DMS153 treated with DMSO at 0.1 percent for 48 hours (cell line): Measurements from ENCODE around the gene HSPB6.

Experiments
- DNase-seq: peaks from one replicate; lab custom pipeline; 2025; ENCODE audit not compliant: unreplicated experiment; lab: John Stamatoyannopoulos, UW

HSPB6 gene

GRCh38 chr19:35717665-35718344 lies 39.0 kb downstream of the HSPB6 start, which contains the start of gene KMT2B:
Gene KMT2B (plus strand): TSS chr19:35718003. CDS start chr19:35718019, 16 bp downstream.
- peak; percentile 90 for DNase-seq

- peak; percentile 71 for DNase-seq
Observed at GRCh38 chr19:35716801-35717664, 39.8 kb downstream of the HSPB6 start.

GRCh38 chr19:35715981-35716800 lies 40.6 kb downstream of the HSPB6 start:
- DNase-seq, result no peak

DNA sequence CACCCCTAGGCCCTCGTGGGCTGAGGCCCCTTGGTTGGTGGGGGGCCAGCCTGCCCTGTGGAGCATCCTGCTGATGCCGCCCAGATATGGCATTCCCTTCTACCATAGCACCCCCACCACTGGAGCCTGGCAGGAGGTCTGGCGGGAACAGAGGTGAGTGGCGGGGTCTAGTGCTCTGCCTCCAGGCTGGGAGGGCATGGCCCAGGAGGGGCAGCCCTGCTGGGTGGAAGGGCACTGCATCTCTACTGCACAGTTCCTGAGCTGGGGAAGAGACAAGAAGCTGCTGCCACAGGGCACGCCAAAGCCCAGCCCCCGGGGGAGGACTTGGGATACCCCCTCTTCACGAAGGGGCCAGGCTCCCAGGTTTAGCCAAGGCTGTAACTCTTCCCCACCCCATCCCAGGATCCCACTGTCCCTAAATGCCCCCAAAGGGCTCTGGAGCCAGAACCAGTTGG lies 41.4 kb downstream of the HSPB6 start:
- no peak for DNase-seq

GRCh38 chr19:35714601-35715354 lies 42.1 kb downstream of the HSPB6 start:
- DNase-seq, result no peak

GRCh38 chr19:35713904-35714495 lies 42.8 kb downstream of the HSPB6 start:
- DNase-seq, result no peak

- DNase-seq, result no peak
Observed at GRCh38 chr19:35713506-35713850, 43.4 kb downstream of the HSPB6 start.

DNA sequence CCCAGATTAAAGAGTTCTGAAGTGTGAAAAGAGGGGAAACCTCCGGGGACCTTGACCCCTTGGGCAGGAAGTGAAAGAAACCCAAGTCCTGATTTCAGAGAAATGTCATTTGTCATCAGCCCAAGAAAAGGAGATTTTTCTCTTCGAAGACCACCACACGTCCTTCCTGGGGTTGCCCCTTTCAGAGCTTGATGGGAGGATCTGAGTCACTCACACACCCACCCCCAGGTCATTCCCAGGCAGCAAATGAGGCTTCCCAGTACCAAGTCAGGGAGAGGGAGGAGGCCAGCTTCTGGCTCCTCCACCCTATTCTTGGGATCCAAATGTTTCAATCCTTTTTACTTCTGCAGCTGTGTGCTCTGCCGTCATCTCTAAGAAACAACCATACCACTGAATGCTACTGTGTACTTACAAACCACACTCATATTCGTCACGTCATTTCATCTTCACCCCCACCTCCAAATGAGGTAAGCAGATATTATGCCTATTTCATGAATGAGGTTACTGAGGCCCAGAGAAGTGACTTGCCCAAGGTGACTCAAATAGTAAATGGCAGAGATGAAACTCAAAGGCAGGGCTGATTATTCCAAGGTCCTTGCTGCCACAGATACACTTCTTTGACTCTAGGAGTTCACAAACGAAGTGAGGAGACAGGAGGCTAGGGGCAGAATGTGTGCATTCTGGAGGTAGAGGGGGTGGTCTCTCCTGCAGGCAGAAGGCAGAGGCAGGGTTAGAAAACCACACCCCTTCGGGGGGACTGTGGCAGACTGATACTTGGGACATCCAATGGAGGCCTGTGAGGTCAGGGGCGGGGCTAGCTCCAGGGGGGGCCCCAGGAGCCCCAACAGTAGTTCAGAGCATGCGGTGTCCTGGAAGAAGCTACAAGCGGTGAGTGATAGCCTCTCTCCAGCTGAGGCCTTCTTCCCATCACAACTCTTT lies 44.0 kb downstream of the HSPB6 start:
- DNase-seq, result no peak

- DNase-seq, result no peak
Observed at GRCh38 chr19:35710784-35711723, 45.8 kb downstream of the HSPB6 start.

DNA sequence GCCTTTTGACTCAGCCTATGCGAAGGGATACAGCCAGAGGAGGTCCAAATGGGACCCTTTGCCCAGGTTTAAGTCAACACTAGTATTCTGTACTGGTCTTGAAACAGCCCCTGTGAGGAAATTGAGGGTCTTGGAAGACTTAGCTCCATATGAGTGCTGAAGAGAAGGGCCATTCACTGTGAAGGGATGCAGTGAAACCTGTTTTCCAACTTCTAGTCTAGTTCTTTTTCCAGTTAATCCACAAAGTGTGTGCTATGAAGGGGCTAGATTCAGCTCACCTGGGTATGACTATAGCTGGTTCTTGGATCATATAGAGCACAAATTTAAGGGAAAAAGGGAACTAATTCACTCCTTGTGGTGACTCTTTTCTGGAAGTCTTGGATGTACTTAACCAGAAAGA lies 48.4 kb downstream of the HSPB6 start:
- no peak for DNase-seq
